ENCODE measurements around the gene ATP6V0E2.
"Not testable (repeated sequence)": the region's sequence is repeated elsewhere in the genome, so short reads cannot be mapped to it uniquely, and the experiment has no call there.

The ATP6V0E2 gene

GRCh38 chr7:149873074-149873969, at the start of gene ATP6V0E2:
ATP6V0E2 (plus strand) TSS chr7:149873969; CDS start chr7:149874066, 97 bp downstream.
- in situ Hi-C loops (cut with MboI; ENCODE audit: low sequenced_read_pairs): no loop called here

DNA sequence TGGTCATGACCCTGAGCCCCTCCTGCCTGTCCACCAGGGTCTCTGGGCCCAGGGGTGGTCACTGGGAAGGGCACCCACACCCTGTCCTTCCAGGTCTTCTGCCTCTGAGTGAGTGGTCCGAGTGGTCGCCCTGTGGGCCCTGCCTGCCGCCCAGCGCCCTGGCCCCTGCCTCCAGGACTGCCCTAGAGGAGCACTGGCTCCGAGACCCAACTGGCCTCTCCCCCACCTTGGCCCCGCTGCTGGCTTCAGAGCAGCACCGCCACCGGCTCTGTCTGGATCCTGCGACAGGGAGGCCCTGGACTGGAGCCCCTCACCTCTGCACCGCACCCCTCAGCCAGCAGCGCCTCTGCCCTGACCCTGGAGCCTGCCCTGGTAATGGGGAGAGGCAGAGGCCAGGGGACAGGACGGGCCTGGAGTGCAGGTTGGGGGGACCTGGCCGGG, 49.4 kb upstream of the ATP6V0E2 start:
- in situ Hi-C loops (cut with MboI; ENCODE audit: low sequenced_read_pairs): no loop called here

DNA sequence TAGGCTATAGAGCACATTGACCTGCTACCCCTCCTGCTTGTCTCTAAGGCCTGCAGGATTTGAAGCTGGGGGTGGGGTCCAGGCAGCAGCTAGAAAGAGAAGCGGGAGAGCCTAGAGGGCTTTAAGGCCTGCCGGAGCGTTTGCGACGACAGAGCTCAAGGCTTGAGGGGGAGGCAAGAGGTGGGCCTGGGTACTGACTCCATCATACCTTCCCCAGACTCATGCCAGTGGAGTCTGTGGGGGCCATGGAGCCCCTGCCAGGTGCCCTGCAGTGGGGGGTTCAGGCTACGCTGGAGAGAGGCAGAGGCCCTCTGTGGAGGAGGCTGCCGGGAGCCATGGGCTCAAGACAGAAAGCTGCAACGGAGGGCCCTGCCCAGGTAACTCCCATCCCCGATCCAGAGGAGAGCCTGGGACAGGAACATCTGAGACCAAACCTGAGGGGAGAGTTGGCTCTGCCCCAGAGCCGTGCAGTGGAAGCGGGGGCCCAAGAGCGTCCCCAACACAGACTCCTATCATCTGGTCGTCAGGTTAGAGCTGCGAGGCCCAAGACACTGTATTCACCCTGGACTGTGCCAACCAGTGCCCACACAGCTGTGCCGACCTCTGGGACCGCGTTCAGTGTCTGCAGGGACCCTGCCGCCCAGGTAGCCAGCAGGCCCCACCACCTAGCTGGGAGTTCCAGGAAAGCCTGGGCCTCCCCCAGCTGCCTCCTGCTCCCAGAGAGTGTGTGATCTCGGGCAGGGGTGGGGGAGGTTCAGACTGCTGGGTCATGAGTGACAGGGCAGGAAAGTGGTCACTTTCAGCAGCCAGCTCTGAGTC, 48.8 kb upstream of the ATP6V0E2 start:
- in situ Hi-C loops (cut with MboI; ENCODE audit: low sequenced_read_pairs): no loop called here

- in situ Hi-C loops (cut with MboI; ENCODE audit: low sequenced_read_pairs): no loop called here
Observed at GRCh38 chr7:149825567-149826343, 48.0 kb upstream of the ATP6V0E2 start.

- in situ Hi-C loops (cut with MboI; ENCODE audit: low sequenced_read_pairs): no loop called here
Observed at GRCh38 chr7:149826344-149827088, 47.3 kb upstream of the ATP6V0E2 start.

DNA sequence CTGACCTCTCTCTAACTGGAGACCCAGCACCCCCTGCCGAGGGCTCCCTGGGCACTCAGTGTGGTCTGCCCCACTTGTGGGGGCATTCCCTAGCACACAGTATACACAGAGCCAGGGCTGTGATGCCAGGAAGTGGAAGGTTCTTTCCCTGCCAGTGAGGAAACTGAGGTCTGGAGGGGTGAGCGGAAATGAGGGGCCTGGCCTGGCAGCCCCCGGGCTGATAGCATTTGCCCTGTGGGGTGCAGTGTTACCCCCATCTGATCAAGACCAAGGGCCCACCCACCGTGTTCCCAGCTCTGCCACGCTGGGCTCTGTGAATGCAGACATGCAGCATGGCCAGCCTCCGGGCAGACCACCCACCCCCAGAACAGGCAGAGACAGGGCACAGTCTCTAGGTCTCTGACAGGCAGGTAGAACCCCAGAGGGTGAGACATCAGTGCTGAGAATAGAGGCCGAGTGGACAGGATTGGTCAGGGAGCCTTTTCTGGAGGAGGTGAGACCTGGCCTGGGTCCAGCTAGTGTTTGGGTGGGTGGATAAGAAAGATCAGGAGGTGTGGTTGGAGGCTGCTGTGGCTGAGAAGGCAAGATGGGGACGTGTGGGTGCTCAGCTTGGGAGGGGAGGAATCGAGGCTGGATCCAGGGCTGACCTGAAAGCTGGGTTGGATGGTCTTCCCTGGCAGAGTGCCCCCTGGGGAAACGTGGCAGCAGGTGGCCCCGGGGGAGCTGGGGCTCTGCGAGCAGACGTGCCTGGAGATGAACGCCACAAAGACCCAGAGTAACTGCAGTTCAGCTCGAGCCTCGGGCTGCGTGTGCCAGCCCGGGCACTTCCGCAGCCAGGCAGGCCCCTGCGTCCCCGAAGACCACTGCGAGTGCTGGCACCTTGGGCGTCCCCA, 46.4 kb upstream of the ATP6V0E2 start:
- in situ Hi-C loops (cut with MboI; ENCODE audit: low sequenced_read_pairs): no loop called here

GRCh38 chr7:149828357-149829309, 45.1 kb upstream of the ATP6V0E2 start:
- in situ Hi-C loops (cut with MboI; ENCODE audit: low sequenced_read_pairs): no loop called here

DNA sequence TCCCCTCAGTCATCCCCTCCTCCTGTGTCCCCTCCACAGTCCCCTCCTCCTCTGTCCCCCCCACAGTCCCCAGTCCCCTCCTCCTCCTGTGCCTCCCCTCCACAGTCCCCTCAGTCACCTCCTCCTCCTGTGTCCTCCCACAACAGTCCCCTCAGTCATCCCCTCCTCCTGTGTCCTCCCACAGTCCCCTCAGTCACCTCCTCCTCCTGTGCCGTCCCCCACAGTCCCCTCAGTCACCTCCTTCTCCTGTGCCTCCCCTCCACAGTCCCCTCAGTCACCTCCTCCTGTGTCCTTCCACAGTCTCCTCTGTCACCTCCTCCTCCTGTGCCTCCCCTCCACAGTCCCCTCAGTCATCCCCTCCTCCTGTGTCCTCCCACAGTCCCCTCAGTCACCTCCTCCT, 43.2 kb upstream of the ATP6V0E2 start:
- in situ Hi-C loops (cut with MboI; ENCODE audit: low sequenced_read_pairs): not testable (repeated sequence)

DNA sequence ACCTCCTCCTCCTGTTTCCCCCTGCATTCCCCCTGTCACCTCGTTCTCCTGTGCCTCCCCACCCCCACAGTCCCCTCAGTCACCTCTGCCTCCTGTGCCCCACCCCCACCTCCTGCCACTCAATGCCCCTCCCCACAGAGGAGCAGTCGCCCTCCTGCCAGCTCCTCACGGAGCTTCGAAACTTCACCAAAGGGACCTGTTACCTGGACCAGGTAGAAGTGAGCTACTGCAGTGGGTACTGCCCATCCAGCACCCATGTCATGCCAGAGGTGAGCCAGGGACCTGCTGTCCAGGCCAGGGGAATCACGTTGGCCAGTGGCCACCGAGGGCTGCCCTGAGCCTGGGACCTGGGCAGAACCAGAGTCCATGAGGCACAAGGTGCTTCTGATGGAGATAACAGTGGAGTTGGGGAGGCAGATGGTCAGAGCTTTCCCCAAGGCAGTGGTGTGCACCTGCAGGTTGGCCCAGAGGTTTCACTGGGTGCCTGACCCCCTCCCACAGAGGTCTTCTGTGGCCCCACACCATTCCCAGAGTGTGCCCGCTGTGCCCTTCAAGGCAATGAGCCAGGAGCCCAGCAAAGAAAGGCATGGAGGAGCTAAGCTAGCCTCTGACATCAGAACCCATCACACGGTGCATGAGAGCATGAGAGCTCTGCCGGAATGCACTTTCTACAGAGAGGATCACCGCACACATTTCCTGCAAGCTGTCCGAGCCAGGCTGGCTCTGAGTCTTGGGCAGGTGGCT, 42.6 kb upstream of the ATP6V0E2 start:
- in situ Hi-C loops (cut with MboI; ENCODE audit: low sequenced_read_pairs): no loop called here

GRCh38 chr7:149831741-149832219, 42.0 kb upstream of the ATP6V0E2 start:
- in situ Hi-C loops (cut with MboI; ENCODE audit: low sequenced_read_pairs): no loop called here

DNA sequence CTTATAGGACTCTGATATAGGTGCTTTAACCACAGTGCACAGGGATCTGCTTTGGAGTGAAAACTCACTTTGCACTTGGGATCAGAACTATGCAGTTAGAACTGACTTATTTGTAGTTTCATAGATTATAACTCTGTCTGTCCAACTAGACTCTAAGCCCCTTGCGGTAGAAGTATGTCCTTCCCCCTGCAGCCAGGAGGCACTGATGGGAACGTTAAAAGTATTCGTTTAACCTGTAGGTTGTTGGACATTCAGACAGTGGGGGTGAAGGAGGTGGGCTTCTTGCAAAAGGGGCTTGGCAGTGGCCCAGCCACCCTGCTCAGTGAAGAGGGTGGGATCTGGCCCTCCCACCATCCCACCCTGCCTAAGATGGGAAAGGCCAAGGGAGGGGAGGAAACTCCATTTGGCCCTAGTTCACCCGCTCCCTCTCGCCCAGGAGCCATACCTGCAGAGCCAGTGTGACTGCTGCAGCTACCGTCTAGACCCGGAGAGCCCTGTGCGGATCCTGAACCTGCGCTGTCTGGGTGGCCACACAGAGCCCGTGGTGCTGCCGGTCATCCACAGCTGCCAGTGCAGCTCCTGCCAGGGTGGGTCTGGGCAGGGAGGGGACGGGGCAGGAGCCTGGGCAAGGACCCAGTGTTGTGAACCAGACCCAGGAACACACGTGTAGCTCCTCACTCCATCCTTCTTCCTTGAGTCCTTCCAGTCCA, 41.3 kb upstream of the ATP6V0E2 start:
- in situ Hi-C loops (cut with MboI; ENCODE audit: low sequenced_read_pairs): no loop called here

GRCh38 chr7:149833495-149834130, 40.2 kb upstream of the ATP6V0E2 start:
- in situ Hi-C loops (cut with MboI; ENCODE audit: low sequenced_read_pairs): no loop called here

GRCh38 chr7:149834601-149835000, 39.2 kb upstream of the ATP6V0E2 start:
- in situ Hi-C loops (cut with MboI; ENCODE audit: low sequenced_read_pairs): no loop called here

- in situ Hi-C loops (cut with MboI; ENCODE audit: low sequenced_read_pairs): no loop called here
Observed at GRCh38 chr7:149836434-149836833, 37.3 kb upstream of the ATP6V0E2 start.

DNA sequence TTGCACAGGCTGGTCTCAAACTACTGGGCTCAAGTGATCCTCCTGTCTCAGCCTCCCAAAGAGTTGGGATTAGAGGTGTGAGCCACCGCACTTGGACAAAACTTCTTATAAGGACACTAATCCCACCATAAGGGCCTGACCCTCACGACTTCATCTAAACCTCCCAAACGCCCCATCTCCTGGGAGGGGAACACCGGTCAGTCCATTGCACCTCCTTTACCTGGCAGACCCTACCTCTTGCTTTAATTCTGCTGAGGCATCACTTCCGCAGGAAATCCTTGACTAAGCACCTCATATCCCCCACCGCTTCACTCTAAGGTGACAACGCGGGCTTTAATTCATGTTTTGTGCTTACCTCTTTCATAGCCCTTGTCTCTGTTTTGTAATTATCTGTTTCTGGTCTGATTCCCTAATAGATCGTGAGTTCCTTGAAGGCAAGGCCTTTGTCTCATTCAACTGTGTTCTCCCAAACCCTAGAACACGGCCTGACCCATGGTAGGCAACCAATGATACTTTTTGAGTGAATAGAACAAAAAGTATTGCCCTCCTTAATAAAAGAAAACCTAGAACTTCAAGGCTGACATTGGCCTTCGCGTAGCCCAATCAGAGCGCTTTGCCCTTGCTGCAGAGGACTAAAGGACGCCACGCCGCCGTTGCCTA, 36.1 kb upstream of the ATP6V0E2 start:
- in situ Hi-C loops (cut with MboI; ENCODE audit: low sequenced_read_pairs): no loop called here

All from HL-60/S4 treated with retinoic acid at 250 ng/mL for 4 days and 3 days (cell line).